GM21786 (cell line): ENCODE measurements around the gene PCDHGA11.
"Not testable (repeated sequence)": the region's sequence is repeated elsewhere in the genome, so short reads cannot be mapped to it uniquely, and the experiment has no call there.

Experiments
- ATAC-seq: cut with Tn5 transposase; IDR thresholded peaks from one replicate; pipeline ENCODE4 v1.9.1; 2021; ENCODE audit not compliant: unreplicated experiment

PCDHGA11 gene

GRCh38 chr5:141430332-141431113 lies 9.7 kb downstream of the PCDHGA11 start, which contains the start of gene PCDHGA12:
PCDHGA12 (plus strand) TSS chr5:141430507; CDS start chr5:141430760, 253 bp downstream.
- peak; percentile 92 for ATAC-seq

- peak; percentile 35 for ATAC-seq
Measured at GRCh38 chr5:141431286-141431685, 10.4 kb downstream of the PCDHGA11 start.

- not testable (repeated sequence) for ATAC-seq
Measured at GRCh38 chr5:141432308-141432707, 11.5 kb downstream of the PCDHGA11 start.

DNA sequence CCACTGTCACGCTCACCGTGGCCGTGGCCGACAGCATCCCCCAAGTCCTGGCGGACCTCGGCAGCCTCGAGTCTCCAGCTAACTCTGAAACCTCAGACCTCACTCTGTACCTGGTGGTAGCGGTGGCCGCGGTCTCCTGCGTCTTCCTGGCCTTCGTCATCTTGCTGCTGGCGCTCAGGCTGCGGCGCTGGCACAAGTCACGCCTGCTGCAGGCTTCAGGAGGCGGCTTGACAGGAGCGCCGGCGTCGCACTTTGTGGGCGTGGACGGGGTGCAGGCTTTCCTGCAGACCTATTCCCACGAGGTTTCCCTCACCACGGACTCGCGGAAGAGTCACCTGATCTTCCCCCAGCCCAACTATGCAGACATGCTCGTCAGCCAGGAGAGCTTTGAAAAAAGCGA lies 11.9 kb downstream of the PCDHGA11 start:
- not testable (repeated sequence) for ATAC-seq

GRCh38 chr5:141434006-141434405 lies 13.2 kb downstream of the PCDHGA11 start:
- no peak for ATAC-seq

DNA sequence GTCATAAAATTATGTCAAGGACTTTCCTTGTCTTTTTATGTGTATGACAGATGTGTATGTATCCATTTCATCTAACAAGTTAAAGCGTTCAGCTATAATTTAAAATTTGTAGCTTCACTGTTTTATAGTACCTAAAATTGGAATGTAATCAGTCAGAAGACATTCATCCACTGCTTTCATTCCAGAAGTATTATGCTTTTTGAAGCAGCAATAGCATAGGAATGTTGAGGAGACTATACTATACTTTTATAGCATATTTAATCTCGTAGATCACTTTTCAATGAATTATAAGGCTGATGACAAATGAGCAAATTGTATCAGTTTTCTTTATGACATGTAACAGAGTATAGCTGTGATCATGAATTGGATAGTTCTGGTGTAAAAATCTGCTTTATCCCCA lies 16.4 kb downstream of the PCDHGA11 start:
- ATAC-seq, result no peak

- no peak for ATAC-seq
Measured at GRCh38 chr5:141439411-141440141, 18.7 kb downstream of the PCDHGA11 start.

DNA sequence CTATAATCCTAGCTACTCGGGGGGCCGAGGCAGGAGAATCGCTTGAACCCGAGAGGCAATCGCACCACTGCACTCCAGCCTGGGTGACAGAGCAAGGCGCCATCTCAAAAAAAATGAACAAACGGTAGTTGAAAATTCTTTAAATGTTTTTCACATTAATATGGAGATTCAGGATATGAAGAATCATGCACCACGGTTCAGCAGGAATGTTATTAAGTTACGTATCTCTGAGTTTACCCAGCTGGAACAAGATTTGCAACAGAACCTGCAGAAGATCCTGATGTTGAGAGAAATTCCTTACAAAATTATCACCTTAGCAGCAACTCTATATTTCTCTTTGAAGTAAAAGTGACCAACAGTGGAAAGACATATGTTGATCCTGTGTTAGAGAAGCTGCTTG lies 19.5 kb downstream of the PCDHGA11 start:
- no peak for ATAC-seq

DNA sequence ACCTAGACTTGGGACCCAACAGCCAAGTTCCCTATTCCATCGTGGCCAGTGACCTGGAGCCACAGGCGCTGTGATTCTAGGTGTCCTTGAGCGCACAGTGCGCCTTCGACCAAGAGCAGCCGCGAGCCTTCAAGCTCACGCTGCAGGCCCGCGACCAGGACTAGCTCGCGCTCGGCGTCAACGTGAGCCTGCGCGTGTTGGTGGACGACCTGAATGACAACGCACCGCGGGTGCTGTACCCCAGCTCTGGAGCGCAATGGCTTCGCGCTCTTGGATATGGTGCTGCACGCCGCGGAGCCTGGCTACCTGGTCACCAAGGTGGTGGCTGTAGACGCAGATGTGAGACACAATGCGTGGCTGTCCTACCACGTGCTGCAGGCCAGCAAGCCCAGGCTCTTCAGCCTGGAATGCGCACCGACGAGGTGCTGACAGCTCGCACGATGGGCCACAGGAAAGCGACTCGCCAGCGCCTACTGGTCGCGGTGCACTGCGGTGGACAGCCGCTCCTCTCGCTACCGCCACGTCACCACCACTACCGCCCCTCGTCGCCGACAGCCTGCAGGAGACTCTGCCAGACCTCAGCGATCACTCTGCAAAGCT lies 20.8 kb downstream of the PCDHGA11 start:
- ATAC-seq, result no peak

DNA sequence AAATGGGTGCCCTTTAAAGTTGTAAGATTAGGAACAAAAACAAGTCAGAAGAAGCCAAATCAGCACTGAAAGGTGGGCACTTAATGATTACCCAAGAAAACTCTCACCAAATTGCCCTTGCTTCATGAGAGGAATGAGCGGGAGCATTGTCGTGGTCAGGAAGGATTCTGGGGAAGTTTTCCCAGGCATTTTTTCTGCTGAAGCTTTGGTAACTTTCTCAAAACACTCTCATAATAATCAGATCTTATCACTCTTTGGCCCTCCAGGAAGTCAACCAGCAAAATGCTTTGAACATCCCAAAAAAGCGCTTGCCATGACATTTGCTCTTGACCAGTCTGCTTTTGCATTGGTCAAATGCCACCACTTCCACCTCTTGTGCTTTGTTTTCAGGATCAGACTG lies 44.5 kb downstream of the PCDHGA11 start:
- no peak for ATAC-seq
